Panc1 (cell line): Measurements from ENCODE around the gene PHF21A. TPM values are rescaled to one million over a fixed set of nuclear protein-coding genes. Genes with fewer than 3 reads are reported as not detected.

ENCODE experiments used
- ATAC-seq: fragments of 200-7000 bp; cut with Tn5 transposase; 2 replicates; pipeline ENCODE4 v1.9.1; 2020; ENCODE audit warnings: mild to moderate bottlenecking, moderate library complexity
- BruUV-seq: library from RNA; stranded (reverse); fragments of 400-500 nt; replicated peaks from 2 replicates; lab custom pipeline; 2021; lab: Mats Ljungman, UMichigan
- CTCF ChIA-PET: fragments of 300-600 bp; sonication (Branson Sonifier 250); formaldehyde crosslinking; loops from one replicate; lab custom pipeline; 2022; ENCODE audit warnings: antibody characterized with exemption; lab: Charles Lee
- POLR2A ChIA-PET: fragments of 300-600 bp; sonication (Branson Sonifier 250); formaldehyde crosslinking; loops from one replicate; lab custom pipeline; 2022; ENCODE audit warnings: antibody characterized with exemption; lab: Charles Lee
- DNase-seq: peaks from one replicate; pipeline ENCODE4 v3.0.0-alpha.2; 2010; ENCODE audit warnings: low read depth, low spot score
- H3K27ac ChIP-seq: 2 replicates; pipeline ENCODE4 v1.5.1; 2011; ENCODE audit warnings: mild to moderate bottlenecking, low read length, inconsistent platforms
- H3K27me3 ChIP-seq: fragments of 200-500 bp; sonication (Bioruptor generic); 2 replicates; pipeline ENCODE4 v1.6.0; 2014; ENCODE audit warnings: low read length, inconsistent platforms; ENCODE audit not compliant: control insufficient read depth, insufficient read depth
- H3K36me3 ChIP-seq: fragments of 200-500 bp; sonication (Bioruptor generic); 2 replicates; pipeline ENCODE4 v1.5.1; 2014; ENCODE audit warnings: inconsistent platforms, mild to moderate bottlenecking, low read length, moderate library complexity; ENCODE audit not compliant: control insufficient read depth, insufficient read depth
- H3K4me1 ChIP-seq: 2 replicates; pipeline ENCODE4 v1.5.1; 2011; ENCODE audit warnings: inconsistent platforms, mild to moderate bottlenecking, low read length, moderate library complexity; ENCODE audit not compliant: control insufficient read depth, insufficient read depth
- H3K4me3 ChIP-seq, 2 experiments: 2 replicates each; pipeline ENCODE4 v1.5.1; 2011 to 2012; ENCODE audit warnings: low read depth in 2 of 2, low read length in 2 of 2, mild to moderate bottlenecking in 2 of 2, inconsistent platforms in 1 of 2, moderate library complexity in 1 of 2
- H3K9me3 ChIP-seq: fragments of 200-500 bp; sonication (Bioruptor generic); 2 replicates; pipeline ENCODE4 v1.5.1; 2014; ENCODE audit warnings: low read depth, mild to moderate bottlenecking, inconsistent platforms, low read length, moderate library complexity; ENCODE audit not compliant: control insufficient read depth, insufficient read depth
- POLR2AphosphoS5 ChIP-seq: IDR thresholded peaks from 2 replicates; pipeline ENCODE4 v1.6.1; 2012; ENCODE audit warnings: mild to moderate bottlenecking, low read depth, low read length, moderate library complexity
- REST ChIP-seq, 2 experiments: IDR thresholded peaks; 2 replicates each; pipeline ENCODE4 v1.6.1; 2011 to 2012; ENCODE audit warnings: low read depth in 2 of 2, control low read depth in 1 of 2, low read length in 1 of 2, mild to moderate bottlenecking in 1 of 2, moderate library complexity in 1 of 2; ENCODE audit not compliant: insufficient read depth in 1 of 2
- SIN3A ChIP-seq: IDR thresholded peaks from 2 replicates; pipeline ENCODE4 v1.6.1; 2012; ENCODE audit warnings: low read depth, mild to moderate bottlenecking, low read length, moderate library complexity, borderline replicate concordance; ENCODE audit not compliant: insufficient read depth
- TCF7L2 ChIP-seq: IDR thresholded peaks from 2 replicates; pipeline ENCODE4 v1.6.1; 2011; ENCODE audit warnings: mild to moderate bottlenecking, low read depth, low read length, inconsistent platforms
- in situ Hi-C: cut with HindIII; loops from 2 replicates; pipeline ENCODE4 v1.10.0; 2016; ENCODE audit warnings: low sequenced_read_pairs, low pct_unique_long_range_greater_than_20kb
- intact Hi-C: fragments of 100-400 bp; cut with micrococcal nuclease; formaldehyde crosslinking; loops from one replicate; pipeline ENCODE4 v1.10.0; 2022; ENCODE audit not compliant: unreplicated experiment
- total RNA-seq: library from RNA; stranded (reverse); gene quantifications from one replicate; pipeline ENCODE4 v1.2.1, GENCODE V29; 2021; ENCODE audit not compliant: unreplicated experiment
- TF ChIP-seq, protein P1 (sequence below): fragments of 450-650 bp; IDR thresholded peaks from 2 replicates; pipeline ENCODE4 v1.5.1; 2017; ENCODE audit warnings: mild to moderate bottlenecking

The PHF21A gene
- total RNA-seq, 1 experiment from 2014 or later, result 45.7 TPM

GRCh38 chr11:45889966-45890365, 231.3 kb downstream of the PHF21A start:
- ATAC-seq (no peak), DNase-seq (no peak)
- TF ChIP-seq TCF7L2, result no peak
- no peak for TF ChIP-seq SIN3A
- no peak for TF ChIP-seq POLR2AphosphoS5
- no peak for TF ChIP-seq REST (IDR thresholded peaks at IDR 0.05; ENCODE audit: insufficient read depth in 1 of 2, low read depth in 2 of 2, low read length in 1 of 2)
- TF ChIP-seq, protein P1, sequence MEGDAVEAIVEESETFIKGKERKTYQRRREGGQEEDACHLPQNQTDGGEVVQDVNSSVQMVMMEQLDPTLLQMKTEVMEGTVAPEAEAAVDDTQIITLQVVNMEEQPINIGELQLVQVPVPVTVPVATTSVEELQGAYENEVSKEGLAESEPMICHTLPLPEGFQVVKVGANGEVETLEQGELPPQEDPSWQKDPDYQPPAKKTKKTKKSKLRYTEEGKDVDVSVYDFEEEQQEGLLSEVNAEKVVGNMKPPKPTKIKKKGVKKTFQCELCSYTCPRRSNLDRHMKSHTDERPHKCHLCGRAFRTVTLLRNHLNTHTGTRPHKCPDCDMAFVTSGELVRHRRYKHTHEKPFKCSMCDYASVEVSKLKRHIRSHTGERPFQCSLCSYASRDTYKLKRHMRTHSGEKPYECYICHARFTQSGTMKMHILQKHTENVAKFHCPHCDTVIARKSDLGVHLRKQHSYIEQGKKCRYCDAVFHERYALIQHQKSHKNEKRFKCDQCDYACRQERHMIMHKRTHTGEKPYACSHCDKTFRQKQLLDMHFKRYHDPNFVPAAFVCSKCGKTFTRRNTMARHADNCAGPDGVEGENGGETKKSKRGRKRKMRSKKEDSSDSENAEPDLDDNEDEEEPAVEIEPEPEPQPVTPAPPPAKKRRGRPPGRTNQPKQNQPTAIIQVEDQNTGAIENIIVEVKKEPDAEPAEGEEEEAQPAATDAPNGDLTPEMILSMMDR, result no peak
- ChIA-PET CTCF (no interaction called here), POLR2A (interaction anchor here (0.5 kb wide), 1 partner anchor 260 kb away, joined by 3 read pairs; no protein-coding TSS in a partner anchor)
- no peaks in the 10 kb centered on the region for H3K4me1 ChIP-seq
- H3K9me3 ChIP-seq, result no peaks in the 10 kb centered on the region
- no peak overlapping the region for H3K27ac ChIP-seq
- H3K36me3 ChIP-seq, result no peaks in the 10 kb centered on the region
- intact Hi-C loops (no loop called here), in situ Hi-C loops (no loop called here)
- no peaks in the 10 kb centered on the region for H3K27me3 ChIP-seq
- BruUV-seq, result no TSS peak
- H3K4me3 ChIP-seq, result no peak overlapping the region

GRCh38 chr11:45889555-45889954, 231.7 kb downstream of the PHF21A start:
- no peak overlapping the region for H3K27ac ChIP-seq
- no peaks in the 10 kb centered on the region for H3K36me3 ChIP-seq
- no peaks in the 10 kb centered on the region for H3K4me1 ChIP-seq
- no peaks in the 10 kb centered on the region for H3K27me3 ChIP-seq
- DNase-seq (no peak), ATAC-seq (no peak)
- in situ Hi-C loops (no loop called here), intact Hi-C loops (no loop called here)
- no TSS peak for BruUV-seq
- ChIA-PET POLR2A (no interaction called here), CTCF (interaction anchor here (0.6 kb wide), 1 partner anchor 445 kb away, joined by 5 read pairs; no protein-coding TSS in a partner anchor)
- no peaks in the 10 kb centered on the region for H3K9me3 ChIP-seq
- H3K4me3 ChIP-seq, result no peak overlapping the region
- no peak for TF ChIP-seq SIN3A
- no peak for TF ChIP-seq POLR2AphosphoS5
- no peak for TF ChIP-seq TCF7L2
- TF ChIP-seq REST (IDR thresholded peaks at IDR 0.05; ENCODE audit: insufficient read depth in 1 of 2, low read depth in 2 of 2, low read length in 1 of 2), result no peak
- TF ChIP-seq, protein P1, result no peak
